Uterus (tissue), 4 donors: Measurements from ENCODE around the gene CCNE1. TPM values are rescaled to one million over a fixed set of nuclear protein-coding genes. Genes with fewer than 3 reads are reported as not detected.
"Not testable (repeated sequence)": the region's sequence is repeated elsewhere in the genome, so short reads cannot be mapped to it uniquely, and the experiment has no call there.

Source experiments
- DNase-seq, 2 donors: peaks; one replicate each; pipeline ENCODE4 v3.0.0-alpha.2; 2019 to 2020
- H3K27ac ChIP-seq, 2 donors: fragments of 200-600 bp; sonication (generic); 1 replicate in 1 of 2; 2 replicates in 1 of 2; pipeline ENCODE4 v1.5.1; 2016 to 2018
- H3K27me3 ChIP-seq, 2 donors: fragments of 200-600 bp; sonication (generic); one replicate each; pipeline ENCODE4 v1.5.1; 2018 to 2019; ENCODE audit warnings: control low read depth in 1 of 2
- H3K36me3 ChIP-seq, 2 donors: fragments of 200-600 bp; sonication (generic); one replicate each; pipeline ENCODE4 v1.5.1; 2019; ENCODE audit warnings: control low read depth in 1 of 2
- H3K4me1 ChIP-seq, 2 donors: fragments of 200-600 bp; sonication (generic); one replicate each; pipeline ENCODE4 v1.5.1; 2018 to 2019; ENCODE audit warnings: control low read depth in 1 of 2
- H3K4me3 ChIP-seq, 2 donors: fragments of 200-600 bp; sonication (generic); 1 replicate in 1 of 2; 2 replicates in 1 of 2; pipeline ENCODE4 v1.5.1; 2018 to 2019; ENCODE audit warnings: mild to moderate bottlenecking in 1 of 2
- H3K9me3 ChIP-seq, 2 donors: fragments of 200-600 bp; sonication (generic); one replicate each; pipeline ENCODE4 v1.5.1; 2019; ENCODE audit warnings: control low read depth in 1 of 2
- CTCF ChIP-seq, 4 experiments: fragments of 200-600 bp in 2 of 4; fragments of 450-650 bp in 2 of 4; sonication (generic) in 2 of 4; IDR thresholded peaks; one replicate each; pipeline ENCODE4 v1.5.1; 2016 to 2019; ENCODE audit warnings: antibody characterized with exemption in 4 of 4, mild to moderate bottlenecking in 2 of 4, moderate library complexity in 1 of 4
- POLR2A ChIP-seq, 2 donors: fragments of 450-650 bp; IDR thresholded peaks; one replicate each; pipeline ENCODE4 v1.6.1; 2016; ENCODE audit warnings: antibody characterized with exemption in 2 of 2, mild to moderate bottlenecking in 1 of 2, moderate library complexity in 1 of 2
- intact Hi-C: fragments of 100-400 bp; cut with DNase I; formaldehyde crosslinking; loops from one replicate; pipeline ENCODE4 v1.15.1; 2023; ENCODE audit warnings: low total_unique reads
- total RNA-seq, 4 donors: library from RNA; depleted of rRNA in 3 of 4; stranded (reverse); fragments of >200 nt in 3 of 4; gene quantifications; one replicate each; pipeline versions ENCODE4 v1.1.0 to v1.2.4, GENCODE V29; 2014 to 2023
- donor health status: DM: yes; HTN: yes; CAD: no.

CCNE1 gene
- total RNA-seq, 4 donors from 2014 or later: 0.70 to 5.5 TPM; not detected in 2

GRCh38 chr19:29823581-29824330, 12.0 kb downstream of the CCNE1 start:
- no peak for TF ChIP-seq POLR2A (IDR thresholded peaks at IDR 0.05)
- no peak overlapping the region for H3K27ac ChIP-seq
- intact Hi-C loops: no loop called here
- H3K4me1 ChIP-seq: no peaks in the 10 kb centered on the region
- H3K36me3 ChIP-seq: no peaks in the 10 kb centered on the region
- no peaks in the 10 kb centered on the region for H3K9me3 ChIP-seq
- no peaks in the 10 kb centered on the region for H3K27me3 ChIP-seq
- DNase-seq: no peak
- H3K4me3 ChIP-seq: no peak overlapping the region

GRCh38 chr19:29825263-29825662, 13.5 kb downstream of the CCNE1 start:
- intact Hi-C loops: not testable (repeated sequence)

GRCh38 chr19:29831041-29831548, 19.3 kb downstream of the CCNE1 start:
- H3K9me3 ChIP-seq: no peaks in the 10 kb centered on the region
- H3K36me3 ChIP-seq: no peaks in the 10 kb centered on the region
- DNase-seq: no peak
- no peak overlapping the region for H3K27ac ChIP-seq
- H3K27me3 ChIP-seq: no peaks in the 10 kb centered on the region
- H3K4me3 ChIP-seq: no peak overlapping the region
- intact Hi-C loops: no loop called here
- H3K4me1 ChIP-seq: no peaks in the 10 kb centered on the region
- TF ChIP-seq POLR2A (IDR thresholded peaks at IDR 0.05): no peak
- TF ChIP-seq CTCF (IDR thresholded peaks at IDR 0.05): no peak

More at GRCh38 chr19:29825263-29825662, 13.5 kb downstream of the CCNE1 start:
- H3K9me3 ChIP-seq, H3K27me3 ChIP-seq, H3K27ac ChIP-seq, DNase-seq, H3K4me1 ChIP-seq, H3K36me3 ChIP-seq, H3K4me3 ChIP-seq: not testable (repeated sequence)

GRCh38 chr19:29831686-29832085, 19.9 kb downstream of the CCNE1 start:
- DNase-seq: no peak
- intact Hi-C loops: no loop called here
- no peak overlapping the region for H3K4me3 ChIP-seq
- H3K9me3 ChIP-seq: no peaks in the 10 kb centered on the region
- no peaks in the 10 kb centered on the region for H3K4me1 ChIP-seq
- H3K27ac ChIP-seq: no peak overlapping the region
- H3K27me3 ChIP-seq: no peaks in the 10 kb centered on the region
- TF ChIP-seq POLR2A (IDR thresholded peaks at IDR 0.05) (no peak), CTCF (IDR thresholded peaks at IDR 0.05) (no peak)
- no peaks in the 10 kb centered on the region for H3K36me3 ChIP-seq

- DNase-seq: no peak
- Histone ChIP-seq H3K4me1 (no peaks in the 10 kb centered on the region), H3K36me3 (no peaks in the 10 kb centered on the region), H3K27ac (no peak overlapping the region), H3K4me3 (no peak overlapping the region), H3K27me3 (no peaks in the 10 kb centered on the region), H3K9me3 (no peaks in the 10 kb centered on the region)
- TF ChIP-seq CTCF (IDR thresholded peaks at IDR 0.05): no peak
- no peak for TF ChIP-seq POLR2A (IDR thresholded peaks at IDR 0.05)
- intact Hi-C loops: no loop called here
Measured at GRCh38 chr19:29832801-29833200, 21.0 kb downstream of the CCNE1 start.

- TF ChIP-seq CTCF (IDR thresholded peaks at IDR 0.05) (no peak), POLR2A (IDR thresholded peaks at IDR 0.05) (no peak)
- no peak overlapping the region for H3K4me3 ChIP-seq
- no peaks in the 10 kb centered on the region for H3K27me3 ChIP-seq
- no peaks in the 10 kb centered on the region for H3K9me3 ChIP-seq
- no peaks in the 10 kb centered on the region for H3K4me1 ChIP-seq
- intact Hi-C loops: no loop called here
- no peak overlapping the region for H3K27ac ChIP-seq
- DNase-seq: no peak
- H3K36me3 ChIP-seq: no peaks in the 10 kb centered on the region
Measured at GRCh38 chr19:29833614-29834261, 21.9 kb downstream of the CCNE1 start.
